Left lung (tissue), 10 donors: ENCODE data around the gene CFAP221. TPM values are rescaled to one million over a fixed set of nuclear protein-coding genes. Genes with fewer than 3 reads are reported as not detected.

Source experiments
- ATAC-seq: fragments of 200-7000 bp; cut with Tn5 transposase; one replicate; pipeline ENCODE4 v1.9.1; 2020; ENCODE audit warnings: moderate library complexity
- DNase-seq, 4 donors: peaks; one replicate each; pipeline ENCODE4 v3.0.0-alpha.2; 2013 to 2020
- H3K27ac ChIP-seq, 2 donors: fragments of 200-600 bp; sonication (generic) in 1 of 2; one replicate each; pipeline versions ENCODE4 v1.5.0 to v1.8.0; 2020 to 2021
- H3K27me3 ChIP-seq, 2 donors: fragments of 200-600 bp; sonication (generic) in 1 of 2; one replicate each; pipeline versions ENCODE4 v1.5.0 to v1.8.0; 2020 to 2021
- H3K36me3 ChIP-seq, 2 donors: fragments of 200-600 bp; sonication (generic) in 1 of 2; one replicate each; pipeline versions ENCODE4 v1.5.0 to v1.8.0; 2020 to 2021
- H3K4me1 ChIP-seq, 2 donors: fragments of 200-600 bp; one replicate each; pipeline ENCODE4 v1.8.0; 2021
- H3K4me3 ChIP-seq, 2 donors: fragments of 200-600 bp; sonication (generic) in 1 of 2; one replicate each; pipeline versions ENCODE4 v1.5.0 to v1.8.0; 2020 to 2021; ENCODE audit warnings: mild to moderate bottlenecking in 1 of 2
- H3K9me3 ChIP-seq, 2 donors: fragments of 200-600 bp; sonication (generic) in 1 of 2; one replicate each; pipeline versions ENCODE4 v1.5.0 to v1.8.0; 2020 to 2021
- intact Hi-C, 2 donors: fragments of 100-400 bp; cut with DNase I; formaldehyde crosslinking; loops; one replicate each; pipeline versions ENCODE4 v1.11.2 to v1.14.2; 2022
- polyA plus RNA-seq, 6 donors: library from polyadenylated mRNA; unstranded; fragments of 120-200 nt; gene quantifications; one replicate each; pipeline ENCODE4 v1.2.1, GENCODE V29; 2013; ENCODE audit not compliant: insufficient read length in 6 of 6
- total RNA-seq, 2 donors: library from RNA; stranded (reverse); fragmentation: NEBNext Ultra II Directional; extraction: Animal tissue kit (Norgen Biotek cat#: 25700); gene quantifications; one replicate each; pipeline ENCODE4 v1.2.1, GENCODE V29; 2021
- TF ChIP-seq, protein P1 (sequence below), 2 donors: fragments of 200-600 bp; sonication (generic) in 1 of 2; IDR thresholded peaks; one replicate each; pipeline versions ENCODE4 v1.5.0 to v1.8.0; 2021; ENCODE audit warnings: antibody characterized with exemption in 2 of 2
- donor health status: DM: no; HTN: yes; CAD: no.
- donor health status: DM: no; HTN: no; CAD: no.

CFAP221 gene
- total and polyA plus RNA-seq, 8 donors = 10.6 to 20.8 (median 16.7) TPM

GRCh38 chr2:119580550-119581072 lies 36.4 kb downstream of the CFAP221 start:
- no peaks in the 10 kb centered on the region for H3K27me3 ChIP-seq
- intact Hi-C loops = no loop called here
- TF ChIP-seq, protein P1, sequence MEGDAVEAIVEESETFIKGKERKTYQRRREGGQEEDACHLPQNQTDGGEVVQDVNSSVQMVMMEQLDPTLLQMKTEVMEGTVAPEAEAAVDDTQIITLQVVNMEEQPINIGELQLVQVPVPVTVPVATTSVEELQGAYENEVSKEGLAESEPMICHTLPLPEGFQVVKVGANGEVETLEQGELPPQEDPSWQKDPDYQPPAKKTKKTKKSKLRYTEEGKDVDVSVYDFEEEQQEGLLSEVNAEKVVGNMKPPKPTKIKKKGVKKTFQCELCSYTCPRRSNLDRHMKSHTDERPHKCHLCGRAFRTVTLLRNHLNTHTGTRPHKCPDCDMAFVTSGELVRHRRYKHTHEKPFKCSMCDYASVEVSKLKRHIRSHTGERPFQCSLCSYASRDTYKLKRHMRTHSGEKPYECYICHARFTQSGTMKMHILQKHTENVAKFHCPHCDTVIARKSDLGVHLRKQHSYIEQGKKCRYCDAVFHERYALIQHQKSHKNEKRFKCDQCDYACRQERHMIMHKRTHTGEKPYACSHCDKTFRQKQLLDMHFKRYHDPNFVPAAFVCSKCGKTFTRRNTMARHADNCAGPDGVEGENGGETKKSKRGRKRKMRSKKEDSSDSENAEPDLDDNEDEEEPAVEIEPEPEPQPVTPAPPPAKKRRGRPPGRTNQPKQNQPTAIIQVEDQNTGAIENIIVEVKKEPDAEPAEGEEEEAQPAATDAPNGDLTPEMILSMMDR (IDR thresholded peaks at IDR 0.05) = no peak
- peak overlapping the region in 1 of 2 donors; percentile 72 for H3K27ac ChIP-seq
- no peaks in the 10 kb centered on the region for H3K9me3 ChIP-seq
- H3K4me1 ChIP-seq = no peaks in the 10 kb centered on the region
- peak; percentile 55 for ATAC-seq
- no peak overlapping the region for H3K4me3 ChIP-seq
- no peaks in the 10 kb centered on the region for H3K36me3 ChIP-seq
- DNase-seq = no peak

- Histone ChIP-seq H3K36me3 (no peaks in the 10 kb centered on the region), H3K4me3 (no peak overlapping the region), H3K4me1 (no peaks in the 10 kb centered on the region), H3K27ac (no peak overlapping the region), H3K9me3 (no peaks in the 10 kb centered on the region), H3K27me3 (no peaks in the 10 kb centered on the region)
- DNase-seq = no peak
- intact Hi-C loops = no loop called here
- TF ChIP-seq, protein P1 (IDR thresholded peaks at IDR 0.05) = no peak
- no peak for ATAC-seq
Observed at GRCh38 chr2:119583291-119583690, 39.0 kb downstream of the CFAP221 start.

GRCh38 chr2:119584469-119584868 lies 40.2 kb downstream of the CFAP221 start:
- H3K4me3 ChIP-seq = no peak overlapping the region
- H3K4me1 ChIP-seq = no peaks in the 10 kb centered on the region
- ATAC-seq (no peak), DNase-seq (no peak)
- no peaks in the 10 kb centered on the region for H3K36me3 ChIP-seq
- no peaks in the 10 kb centered on the region for H3K9me3 ChIP-seq
- no peaks in the 10 kb centered on the region for H3K27me3 ChIP-seq
- H3K27ac ChIP-seq = no peak overlapping the region
- intact Hi-C loops = no loop called here
- TF ChIP-seq, protein P1 (IDR thresholded peaks at IDR 0.05) = no peak

DNA sequence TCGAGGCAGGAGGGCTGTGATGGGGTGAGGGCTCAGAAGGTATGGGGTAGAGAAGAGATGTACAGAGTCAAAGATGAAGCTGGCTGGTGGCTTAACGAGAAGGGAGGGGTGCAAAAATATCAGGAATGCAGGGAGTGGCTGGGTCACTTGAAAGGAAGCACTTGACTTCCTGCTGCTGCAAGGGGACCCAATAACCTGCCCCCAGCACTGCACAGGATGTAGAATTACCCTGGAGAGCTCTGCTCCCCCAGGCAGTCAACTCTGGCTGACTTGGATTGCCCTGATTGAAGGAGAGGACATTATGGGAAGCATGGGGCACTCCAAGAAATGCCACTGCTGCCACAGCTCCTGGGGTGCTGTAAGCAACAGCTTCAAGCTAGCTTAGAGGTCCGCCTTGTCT lies 41.8 kb downstream of the CFAP221 start:
- TF ChIP-seq, protein P1 (IDR thresholded peaks at IDR 0.05) = no peak
- Histone ChIP-seq H3K4me1 (no peaks in the 10 kb centered on the region), H3K4me3 (no peak overlapping the region), H3K27ac (no peak overlapping the region), H3K9me3 (no peaks in the 10 kb centered on the region), H3K27me3 (no peaks in the 10 kb centered on the region), H3K36me3 (no peaks in the 10 kb centered on the region)
- peak; percentile 86 for ATAC-seq
- DNase-seq = no peak
- intact Hi-C loops = no loop called here

DNA sequence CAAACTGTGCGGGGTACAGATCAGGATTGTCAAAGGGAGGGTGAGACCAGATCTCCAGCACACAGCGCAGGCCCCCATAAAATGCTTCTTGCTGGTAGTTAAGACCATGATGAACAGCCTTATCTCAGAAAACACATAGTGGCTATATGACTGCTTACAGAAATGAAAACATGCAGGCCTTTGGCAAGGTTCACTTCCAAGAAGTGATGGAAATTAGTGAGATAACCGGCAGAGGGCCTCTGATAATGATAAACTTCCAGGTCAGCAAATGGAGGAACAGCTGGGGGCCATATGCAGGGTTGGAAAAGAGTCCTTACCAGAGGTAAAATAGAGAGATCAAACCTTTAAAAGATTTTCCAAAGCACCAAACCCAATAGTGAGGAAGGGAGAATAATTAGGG lies 46.6 kb downstream of the CFAP221 start:
- Histone ChIP-seq H3K36me3 (no peaks in the 10 kb centered on the region), H3K4me1 (no peaks in the 10 kb centered on the region), H3K9me3 (no peaks in the 10 kb centered on the region), H3K27me3 (no peaks in the 10 kb centered on the region), H3K27ac (no peak overlapping the region), H3K4me3 (no peak overlapping the region)
- DNase-seq (no peak), ATAC-seq (no peak)
- intact Hi-C loops = no loop called here
- TF ChIP-seq, protein P1 (IDR thresholded peaks at IDR 0.05) = no peak
